Transverse colon (tissue), 4 donors: ENCODE data around the gene ATP2B1. TPM values are rescaled to one million over a fixed set of nuclear protein-coding genes. Genes with fewer than 3 reads are reported as not detected.

Source experiments
- DNase-seq: peaks from one replicate; pipeline ENCODE4 v3.0.0-alpha.2; 2019
- H3K27ac ChIP-seq, 4 donors: fragments of 200-600 bp; sonication (generic); 2 replicates each; pipeline ENCODE4 v1.5.1; 2016 to 2018; ENCODE audit warnings: inconsistent platforms in 4 of 4
- H3K27me3 ChIP-seq: fragments of 200-600 bp; sonication (generic); 2 replicates; pipeline ENCODE4 v1.5.1; 2017; ENCODE audit warnings: inconsistent platforms
- H3K36me3 ChIP-seq, 4 donors: fragments of 200-600 bp; sonication (generic); 2 replicates each; pipeline ENCODE4 v1.5.1; 2017 to 2019; ENCODE audit warnings: inconsistent platforms in 4 of 4
- H3K4me1 ChIP-seq, 4 donors: fragments of 200-600 bp; sonication (generic); 2 replicates each; pipeline ENCODE4 v1.5.1; 2017 to 2020; ENCODE audit warnings: inconsistent platforms in 4 of 4
- H3K4me3 ChIP-seq, 4 donors: fragments of 200-600 bp; sonication (generic); 1 replicate in 1 of 4; 2 replicates in 3 of 4; pipeline versions ENCODE4 v1.5.1 to v1.6.1; 2017 to 2019; ENCODE audit warnings: inconsistent platforms in 4 of 4
- H3K9me3 ChIP-seq, 2 donors: fragments of 200-600 bp; sonication (generic); 2 replicates each; pipeline ENCODE4 v1.5.1; 2017 to 2019; ENCODE audit warnings: inconsistent platforms in 2 of 2
- CTCF ChIP-seq, 5 experiments: fragments of 200-600 bp in 3 of 5; fragments of 450-650 bp in 2 of 5; sonication (generic) in 3 of 5; IDR thresholded peaks; 1 replicate in 2 of 5; 2 replicates in 3 of 5; pipeline ENCODE4 v1.5.1; 2016 to 2017; ENCODE audit warnings: antibody characterized with exemption in 5 of 5, inconsistent platforms in 3 of 5, mild to moderate bottlenecking in 2 of 5, moderate library complexity in 1 of 5
- EP300 ChIP-seq: sonication (generic); formaldehyde crosslinking; IDR thresholded peaks from one replicate; pipeline ENCODE4 v1.6.1; 2017; ENCODE audit warnings: antibody characterized with exemption, low read depth
- POLR2A ChIP-seq: fragments of 450-650 bp; IDR thresholded peaks from one replicate; pipeline ENCODE4 v1.6.1; 2016; ENCODE audit warnings: antibody characterized with exemption, mild to moderate bottlenecking, moderate library complexity
- POLR2AphosphoS5 ChIP-seq, 3 donors: sonication (generic); formaldehyde crosslinking; IDR thresholded peaks; one replicate each; pipeline ENCODE4 v1.6.1; 2016; ENCODE audit warnings: antibody characterized with exemption in 3 of 3
- WGBS, 2 donors: methylation state at CpG; one replicate each; pipeline ENCODE4 v1.1.5; 2018; ENCODE audit warnings: low coverage in 1 of 2; 5-methylcytosine and 5-hydroxymethylcytosine counted together
- in situ Hi-C, 4 donors: fragments of 200-750 bp; cut with MboI; loops; one replicate each; pipeline versions ENCODE4 v1.15.0 to v1.15.1; 2017; ENCODE audit warnings: low sequenced_read_pairs in 3 of 4, low pct_ligation_motif_present in 1 of 4, low pct_unique_long_range_greater_than_20kb in 1 of 4
- intact Hi-C: fragments of 100-400 bp; cut with DNase I; formaldehyde crosslinking; loops from one replicate; pipeline ENCODE4 v1.15.1; 2023; ENCODE audit warnings: low total_unique reads
- total RNA-seq, 4 donors: library from RNA; depleted of rRNA; stranded (reverse); fragments of >200 nt; gene quantifications; one replicate each; pipeline ENCODE4 v1.1.0, GENCODE V29; 2016

ATP2B1 gene
- total RNA-seq, 4 donors from 2014 or later, result 52.7 to 235 (median 104) TPM

GRCh38 chr12:89676930-89677329 lies 31.7 kb downstream of the ATP2B1 start:
- in situ Hi-C loops, result no loop called here
- intact Hi-C loops, result no loop called here
- no peaks in the 10 kb centered on the region for H3K36me3 ChIP-seq

GRCh38 chr12:89674326-89674942 lies 34.2 kb downstream of the ATP2B1 start:
- in situ Hi-C loops, result no loop called here
- Histone ChIP-seq H3K27ac (no peak overlapping the region), H3K4me1 (peaks cover 0 to 26% (median 9%) of the 10 kb centered on the region in 4 donors), H3K4me3 (no peak overlapping the region), H3K9me3 (no peaks in the 10 kb centered on the region), H3K27me3 (no peaks in the 10 kb centered on the region), H3K36me3 (no peaks in the 10 kb centered on the region)
- intact Hi-C loops, result no loop called here
- TF ChIP-seq CTCF (IDR thresholded peaks at IDR 0.05), result no peak
- no peak for TF ChIP-seq POLR2AphosphoS5 (IDR thresholded peaks at IDR 0.05)
- TF ChIP-seq POLR2A, result no peak
- TF ChIP-seq EP300, result no peak
- DNase-seq, result no peak
- 77 to 82% methylated on average over 2 of the region's 2 CpGs for WGBS, 2 donors

More at GRCh38 chr12:89676930-89677329, 31.7 kb downstream of the ATP2B1 start:
- no peak overlapping the region for H3K4me3 ChIP-seq
- peaks cover 0 to 26% (median 9%) of the 10 kb centered on the region in 4 donors for H3K4me1 ChIP-seq
- H3K27me3 ChIP-seq, result no peaks in the 10 kb centered on the region
- H3K27ac ChIP-seq, result no peak overlapping the region
- no peak for TF ChIP-seq CTCF (IDR thresholded peaks at IDR 0.05)
- no peak for TF ChIP-seq POLR2A
- TF ChIP-seq EP300, result no peak
- TF ChIP-seq POLR2AphosphoS5 (IDR thresholded peaks at IDR 0.05), result no peak
- 89 to 93% methylated on average over 1 to 2 of the region's 2 CpGs for WGBS, 2 donors
- DNase-seq, result no peak
- peaks cover 14 to 16% of the 10 kb centered on the region in 2 donors for H3K9me3 ChIP-seq

- in situ Hi-C loops, result no loop called here
- H3K27ac ChIP-seq, result no peak overlapping the region
- H3K4me1 ChIP-seq, result peaks cover 0 to 25% (median 8%) of the 10 kb centered on the region in 4 donors
- no peaks in the 10 kb centered on the region for H3K36me3 ChIP-seq
- TF ChIP-seq EP300, result no peak
- TF ChIP-seq POLR2A, result no peak
- TF ChIP-seq CTCF (IDR thresholded peaks at IDR 0.05), result no peak
- no peak for TF ChIP-seq POLR2AphosphoS5 (IDR thresholded peaks at IDR 0.05)
- H3K27me3 ChIP-seq, result no peaks in the 10 kb centered on the region
- intact Hi-C loops, result no loop called here
- WGBS, 2 donors, result 78 to 89% methylated on average over 1 to 2 of the region's 2 CpGs
- no peak for DNase-seq
- no peak overlapping the region for H3K4me3 ChIP-seq
- no peaks in the 10 kb centered on the region for H3K9me3 ChIP-seq
Measured at GRCh38 chr12:89673603-89674002, 35.0 kb downstream of the ATP2B1 start.

GRCh38 chr12:89672589-89672979 lies 36.1 kb downstream of the ATP2B1 start:
- Histone ChIP-seq H3K4me3 (no peak overlapping the region), H3K27ac (no peak overlapping the region), H3K27me3 (no peaks in the 10 kb centered on the region), H3K36me3 (no peaks in the 10 kb centered on the region), H3K4me1 (peaks cover 0 to 16% (median 3%) of the 10 kb centered on the region in 4 donors), H3K9me3 (no peaks in the 10 kb centered on the region)
- TF ChIP-seq CTCF (IDR thresholded peaks at IDR 0.05) (no peak), EP300 (no peak), POLR2A (no peak), POLR2AphosphoS5 (IDR thresholded peaks at IDR 0.05) (no peak)
- DNase-seq, result no peak
- 87 to 93% methylated on average over 2 of the region's 2 CpGs for WGBS, 2 donors
- in situ Hi-C loops (no loop called here), intact Hi-C loops (no loop called here)
